Measurements from ENCODE around the gene FARP1.
"Not testable (repeated sequence)": the region's sequence is repeated elsewhere in the genome, so short reads cannot be mapped to it uniquely, and the experiment has no call there.

The FARP1 gene

DNA sequence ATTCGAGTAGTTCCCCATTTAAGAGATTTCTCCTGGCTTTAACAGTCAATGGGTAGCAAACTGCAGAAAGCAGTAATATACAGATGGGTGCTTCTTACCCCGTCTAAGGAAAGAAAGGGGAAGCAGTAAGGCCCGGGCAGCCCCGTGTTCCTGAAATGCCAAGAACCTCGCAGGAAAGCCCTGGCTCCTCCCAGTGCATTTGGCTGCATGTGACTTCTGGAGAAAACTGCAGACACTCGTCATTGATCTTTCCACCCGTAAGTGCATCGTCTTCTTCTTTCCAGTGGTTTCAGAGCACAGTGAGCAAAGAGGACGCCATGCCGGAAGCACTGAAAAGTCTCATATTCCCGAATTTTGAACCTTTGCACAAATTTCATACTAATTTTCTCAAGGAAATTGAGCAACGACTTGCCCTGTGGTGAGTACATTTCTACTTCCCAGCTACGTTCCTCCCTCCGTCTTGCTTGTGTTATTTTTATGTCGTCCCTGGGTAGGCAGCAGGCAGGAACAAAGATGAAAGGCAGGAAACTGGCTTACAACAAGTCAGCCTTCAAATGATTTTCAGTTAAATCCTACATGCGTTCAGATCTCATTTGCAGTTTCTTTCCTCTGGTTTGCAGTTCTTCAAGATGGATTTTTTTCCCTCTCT, 268.8 kb downstream of the FARP1 start:
- no peaks in the 10 kb centered on the region; the same call in 1 of the 2 replicates for H3K27me3 ChIP-seq (replicated peaks; ENCODE audit: control insufficient read depth, insufficient read depth, low read length)
- TF ChIP-seq, protein P1, sequence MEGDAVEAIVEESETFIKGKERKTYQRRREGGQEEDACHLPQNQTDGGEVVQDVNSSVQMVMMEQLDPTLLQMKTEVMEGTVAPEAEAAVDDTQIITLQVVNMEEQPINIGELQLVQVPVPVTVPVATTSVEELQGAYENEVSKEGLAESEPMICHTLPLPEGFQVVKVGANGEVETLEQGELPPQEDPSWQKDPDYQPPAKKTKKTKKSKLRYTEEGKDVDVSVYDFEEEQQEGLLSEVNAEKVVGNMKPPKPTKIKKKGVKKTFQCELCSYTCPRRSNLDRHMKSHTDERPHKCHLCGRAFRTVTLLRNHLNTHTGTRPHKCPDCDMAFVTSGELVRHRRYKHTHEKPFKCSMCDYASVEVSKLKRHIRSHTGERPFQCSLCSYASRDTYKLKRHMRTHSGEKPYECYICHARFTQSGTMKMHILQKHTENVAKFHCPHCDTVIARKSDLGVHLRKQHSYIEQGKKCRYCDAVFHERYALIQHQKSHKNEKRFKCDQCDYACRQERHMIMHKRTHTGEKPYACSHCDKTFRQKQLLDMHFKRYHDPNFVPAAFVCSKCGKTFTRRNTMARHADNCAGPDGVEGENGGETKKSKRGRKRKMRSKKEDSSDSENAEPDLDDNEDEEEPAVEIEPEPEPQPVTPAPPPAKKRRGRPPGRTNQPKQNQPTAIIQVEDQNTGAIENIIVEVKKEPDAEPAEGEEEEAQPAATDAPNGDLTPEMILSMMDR (IDR thresholded peaks at IDR 0.05; ENCODE audit: insufficient read depth, low read length, poor library complexity, severe bottlenecking), result no peak
- DNase-seq (ENCODE audit: extremely low read depth, insufficient read length), result no peak
- no peaks in the 10 kb centered on the region; the same call in 1 of the 2 replicates for H3K36me3 ChIP-seq (ENCODE audit: control insufficient read depth, insufficient read depth, low read length)
- no peak overlapping the region for H3K4me3 ChIP-seq (replicated peaks; ENCODE audit: low read depth, low read length)

DNA sequence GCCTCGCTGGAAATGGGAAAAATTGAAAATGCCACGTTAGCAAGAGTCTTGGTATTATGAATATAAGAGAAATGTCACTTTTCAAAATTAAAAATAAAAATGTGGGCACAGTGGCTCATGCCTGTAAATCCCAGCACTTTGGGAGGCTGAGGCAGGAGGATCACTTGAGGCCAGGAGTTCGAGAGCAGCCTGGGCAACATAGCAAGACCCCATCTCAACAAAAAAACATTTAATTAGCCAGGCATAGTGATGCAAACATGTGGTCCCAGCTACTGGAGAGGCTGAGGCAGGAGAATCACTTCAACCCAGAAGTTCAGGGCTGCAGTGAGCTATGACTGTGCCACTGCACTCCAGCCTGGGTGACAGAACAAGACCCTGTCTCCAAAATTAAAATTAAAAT, 270.4 kb downstream of the FARP1 start:
- not testable (repeated sequence) for DNase-seq (ENCODE audit: extremely low read depth, insufficient read length); H3K27me3 ChIP-seq (replicated peaks; ENCODE audit: control insufficient read depth, insufficient read depth, low read length); H3K36me3 ChIP-seq (ENCODE audit: control insufficient read depth, insufficient read depth, low read length); H3K4me3 ChIP-seq (replicated peaks; ENCODE audit: low read depth, low read length)

DNA sequence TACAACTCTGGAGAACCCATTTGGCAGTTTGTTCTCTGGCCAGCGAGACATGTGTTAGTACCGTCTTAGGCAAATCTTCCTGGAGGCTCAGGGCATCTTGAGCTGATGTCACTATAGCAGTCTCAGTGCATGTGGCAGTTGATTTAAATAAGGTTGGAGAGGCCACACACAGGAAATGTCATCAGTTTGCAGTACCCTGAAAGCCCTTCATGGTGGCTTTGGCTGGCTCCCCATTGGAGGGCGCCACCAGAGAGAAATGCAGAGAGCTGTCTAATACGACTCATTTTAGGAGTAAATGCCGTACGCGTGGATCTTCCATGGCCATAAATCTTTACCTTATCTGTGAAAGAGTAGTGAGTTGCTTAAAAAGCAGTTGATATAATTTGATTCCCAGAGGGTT, 270.9 kb downstream of the FARP1 start:
- no peak for DNase-seq (ENCODE audit: extremely low read depth, insufficient read length)
- H3K4me3 ChIP-seq (replicated peaks; ENCODE audit: low read depth, low read length), result no peak overlapping the region
- no peaks in the 10 kb centered on the region; the same call in 1 of the 2 replicates for H3K36me3 ChIP-seq (ENCODE audit: control insufficient read depth, insufficient read depth, low read length)
- no peaks in the 10 kb centered on the region; the same call in 1 of the 2 replicates for H3K27me3 ChIP-seq (replicated peaks; ENCODE audit: control insufficient read depth, insufficient read depth, low read length)
- TF ChIP-seq, protein P1 (IDR thresholded peaks at IDR 0.05; ENCODE audit: insufficient read depth, low read length, poor library complexity, severe bottlenecking), result no peak

DNA sequence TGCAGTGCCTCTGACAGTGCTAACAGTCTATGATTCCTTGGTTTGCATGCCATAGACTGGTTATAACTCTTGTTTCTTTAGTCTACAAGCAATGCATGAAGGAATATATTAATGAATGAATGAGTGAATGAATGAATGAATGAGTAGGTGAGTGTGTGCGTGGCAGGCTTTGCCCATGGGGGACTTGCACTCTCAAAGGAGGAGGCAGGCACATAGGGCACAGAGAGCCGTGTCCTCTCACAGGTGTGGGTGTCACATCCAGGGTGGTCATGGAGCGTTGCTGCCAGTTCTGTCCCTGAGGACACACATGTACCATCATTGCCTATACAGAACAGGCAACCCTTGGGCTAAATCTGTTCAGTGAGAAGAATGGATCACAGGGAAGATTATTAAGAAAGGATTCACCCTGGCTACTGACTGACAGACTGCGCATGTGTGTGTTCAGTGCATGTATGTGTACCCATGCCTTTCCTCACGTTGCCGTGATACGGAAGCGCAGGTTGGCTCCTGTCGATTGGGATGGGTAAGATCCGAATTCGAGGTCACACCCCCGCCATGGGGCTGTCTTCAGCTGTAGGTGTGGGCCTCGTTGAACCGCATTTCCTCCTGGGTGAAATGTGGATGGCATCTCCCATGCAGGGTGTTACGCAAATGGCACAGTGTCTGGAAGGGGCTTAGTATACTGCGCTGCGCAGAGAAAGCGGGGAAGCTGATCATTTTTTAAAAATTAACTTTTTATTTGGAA, 272.6 kb downstream of the FARP1 start:
- no peak for DNase-seq (ENCODE audit: extremely low read depth, insufficient read length)
- Histone ChIP-seq H3K36me3 (ENCODE audit: control insufficient read depth, insufficient read depth, low read length) (no peaks in the 10 kb centered on the region), H3K27me3 (replicated peaks; ENCODE audit: control insufficient read depth, insufficient read depth, low read length) (no peaks in the 10 kb centered on the region; the same call in 1 of the 2 replicates), H3K4me3 (replicated peaks; ENCODE audit: low read depth, low read length) (no peak overlapping the region)
- TF ChIP-seq, protein P1 (IDR thresholded peaks at IDR 0.05; ENCODE audit: insufficient read depth, low read length, poor library complexity, severe bottlenecking), result no peak

DNA sequence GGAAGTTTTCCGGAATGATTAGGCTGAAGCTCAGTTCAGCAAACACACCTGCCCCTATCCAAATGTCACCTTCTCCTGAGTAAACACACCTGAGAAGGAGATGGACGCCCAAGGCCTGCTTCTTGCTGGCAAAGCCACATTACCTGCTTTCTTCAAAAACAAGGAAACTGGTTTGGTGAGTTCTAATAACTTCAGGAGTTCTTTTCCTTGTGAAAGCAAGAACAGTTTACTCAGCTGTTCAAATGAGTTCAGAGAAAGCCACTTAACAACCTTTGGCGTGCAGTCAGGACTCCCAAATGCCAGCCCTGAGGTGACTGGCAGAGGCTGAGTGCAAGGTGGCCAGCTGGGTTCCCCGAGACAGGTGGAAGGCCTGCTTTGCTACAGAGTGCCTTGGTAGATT, 273.5 kb downstream of the FARP1 start:
- Histone ChIP-seq H3K27me3 (replicated peaks; ENCODE audit: control insufficient read depth, insufficient read depth, low read length) (no peaks in the 10 kb centered on the region; the same call in 1 of the 2 replicates), H3K36me3 (ENCODE audit: control insufficient read depth, insufficient read depth, low read length) (no peaks in the 10 kb centered on the region), H3K4me3 (replicated peaks; ENCODE audit: low read depth, low read length) (no peak overlapping the region)
- TF ChIP-seq, protein P1 (IDR thresholded peaks at IDR 0.05; ENCODE audit: insufficient read depth, low read length, poor library complexity, severe bottlenecking), result no peak
- no peak for DNase-seq (ENCODE audit: extremely low read depth, insufficient read length)

DNA sequence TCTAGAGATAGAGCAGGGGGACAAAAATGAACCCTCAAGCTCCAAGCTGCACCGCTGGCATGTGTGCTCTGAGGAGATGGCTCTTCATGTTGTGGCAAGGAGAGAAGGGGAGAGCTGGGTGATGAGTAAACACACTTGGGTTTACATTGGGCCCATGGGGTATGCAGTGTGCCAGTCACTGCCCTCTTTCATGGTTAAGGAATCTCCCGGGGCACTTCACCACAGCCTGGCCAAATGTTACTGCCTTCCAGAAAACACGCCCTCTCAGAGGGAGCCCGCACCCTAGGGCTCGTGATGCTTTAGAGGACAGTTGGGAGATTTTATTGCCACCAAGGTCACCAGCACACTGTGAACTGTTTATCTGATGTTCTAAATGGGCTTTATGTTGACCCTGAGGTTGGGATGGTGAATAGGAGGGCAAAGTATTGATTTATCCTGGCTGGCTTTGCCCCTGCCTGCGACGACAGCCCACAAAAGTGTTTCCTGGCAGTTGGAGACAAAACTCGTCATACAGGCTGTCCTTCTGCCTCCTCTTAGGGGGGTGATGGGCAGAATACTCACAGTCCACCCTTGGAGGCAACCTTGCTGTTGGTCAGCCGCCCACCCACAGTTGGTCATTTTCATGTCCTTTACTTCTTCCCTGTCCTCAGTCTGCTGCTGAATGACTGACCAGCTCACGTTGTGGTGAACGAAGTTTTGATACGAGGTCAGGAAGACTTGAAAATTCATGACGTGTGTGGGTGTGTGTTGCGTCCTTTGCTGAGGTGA, 277.1 kb downstream of the FARP1 start:
- Histone ChIP-seq H3K27me3 (replicated peaks; ENCODE audit: control insufficient read depth, insufficient read depth, low read length) (no peaks in the 10 kb centered on the region), H3K4me3 (replicated peaks; ENCODE audit: low read depth, low read length) (no peak overlapping the region), H3K36me3 (ENCODE audit: control insufficient read depth, insufficient read depth, low read length) (no peaks in the 10 kb centered on the region)
- DNase-seq (ENCODE audit: extremely low read depth, insufficient read length), result no peak
- TF ChIP-seq, protein P1 (IDR thresholded peaks at IDR 0.05; ENCODE audit: insufficient read depth, low read length, poor library complexity, severe bottlenecking), result no peak

All from GM06990 (cell line).